HCT116 (cell line): Measurements from ENCODE around the gene MXD3. TPM values are rescaled to one million over a fixed set of nuclear protein-coding genes. Genes with fewer than 3 reads are reported as not detected.

Source experiments
- ATAC-seq: fragments of 200-7000 bp; cut with Tn5 transposase; 2 replicates; pipeline ENCODE4 v1.9.1; 2020; ENCODE audit warnings: mild to moderate bottlenecking, moderate library complexity
- BruUV-seq: library from RNA; stranded (reverse); fragments of 400-500 nt; replicated peaks from 2 replicates; lab custom pipeline; 2021; lab: Mats Ljungman, UMichigan
- CTCF ChIA-PET: fragments of 300-600 bp; sonication (Branson Sonifier 250); formaldehyde crosslinking; loops from one replicate; lab custom pipeline; 2021; ENCODE audit warnings: antibody characterized with exemption; lab: Charles Lee
- POLR2A ChIA-PET: fragments of 300-600, 350-600 bp; sonication (Branson Sonifier 250); formaldehyde crosslinking; loops from one replicate; lab custom pipeline; 2021; ENCODE audit warnings: antibody characterized with exemption; lab: Charles Lee
- RAD21 ChIA-PET, 2 experiments: fragments of 300-600 bp; sonication (Branson Sonifier 250); formaldehyde crosslinking; loops; one replicate each; lab custom pipeline; 2023; ENCODE audit warnings: low total read pairs in 2 of 2; ENCODE audit not compliant: uncharacterized antibody in 2 of 2, unreplicated experiment in 2 of 2, low non-redundant PET in 1 of 2; lab: Charles Lee
- DNase-seq: peaks from one replicate; pipeline ENCODE4 v3.0.0-alpha.2; 2010; ENCODE audit warnings: low read depth, low spot score
- H2AFZ ChIP-seq: fragments of 200-600 bp; shearing (Covaris generic), sonication (generic); 2 replicates; pipeline ENCODE4 v1.6.1; 2017; ENCODE audit warnings: low read depth, mixed run types, mixed read lengths, antibody characterized with exemption, low read length; ENCODE audit not compliant: poor library complexity, severe bottlenecking
- H3K27ac ChIP-seq: 2 replicates; pipeline ENCODE4 v1.5.1; 2012; ENCODE audit warnings: low read depth, low read length
- H3K27me3 ChIP-seq: fragments of 200-600 bp; sonication (generic); 2 replicates; pipeline ENCODE4 v1.6.1; 2016; ENCODE audit warnings: mixed run types, low read length, mixed read lengths; ENCODE audit not compliant: insufficient read depth
- H3K36me3 ChIP-seq, 2 experiments: fragments of 200-500 bp in 1 of 2; fragments of 200-600 bp in 1 of 2; sonication (Bioruptor generic) in 1 of 2; sonication (generic) in 1 of 2; 2 replicates each; pipeline versions ENCODE4 v1.5.1 to v1.6.1; 2014 to 2016; ENCODE audit warnings: low read length in 2 of 2, inconsistent platforms in 1 of 2, mixed read lengths in 1 of 2, mixed run types in 1 of 2; ENCODE audit not compliant: insufficient read depth in 2 of 2, control insufficient read depth in 1 of 2
- H3K4me1 ChIP-seq, 2 experiments: fragments of 200-600 bp in 1 of 2; sonication (generic) in 1 of 2; 2 replicates each; pipeline versions ENCODE4 v1.5.1 to v1.6.1; 2012 to 2017; ENCODE audit warnings: low read length in 2 of 2, inconsistent platforms in 1 of 2, mild to moderate bottlenecking in 1 of 2, mixed read lengths in 1 of 2, mixed run types in 1 of 2, moderate library complexity in 1 of 2; ENCODE audit not compliant: insufficient read depth in 2 of 2, control insufficient read depth in 1 of 2
- H3K4me2 ChIP-seq: fragments of 200-600 bp; sonication (generic); 2 replicates; pipeline ENCODE4 v1.6.1; 2017; ENCODE audit warnings: mixed run types, low read length, mixed read lengths
- H3K4me3 ChIP-seq, 2 experiments: fragments of 200-600 bp in 1 of 2; sonication (generic) in 1 of 2; replicated peaks in 1 of 2; 2 replicates each; pipeline ENCODE4 v1.5.1; 2011 to 2016; ENCODE audit warnings: low read length in 2 of 2, control low read depth in 1 of 2, low read depth in 1 of 2, mild to moderate bottlenecking in 1 of 2, mixed read lengths in 1 of 2, mixed run types in 1 of 2
- H3K79me2 ChIP-seq: fragments of 200-600 bp; sonication (generic); 2 replicates; pipeline ENCODE4 v1.6.1; 2017; ENCODE audit warnings: mild to moderate bottlenecking, mixed run types, low read length, moderate library complexity, mixed read lengths; ENCODE audit not compliant: insufficient read depth
- H3K9ac ChIP-seq: fragments of 200-600 bp; sonication (generic); 2 replicates; pipeline ENCODE4 v1.6.1; 2016; ENCODE audit warnings: low read length, mixed read lengths
- H3K9me2 ChIP-seq: fragments of 200-600 bp; sonication (generic), shearing (Covaris generic); 2 replicates; pipeline ENCODE4 v1.6.1; 2017; ENCODE audit warnings: mixed run types, mild to moderate bottlenecking, moderate library complexity; ENCODE audit not compliant: insufficient read depth
- H3K9me3 ChIP-seq, 2 experiments: fragments of 200-500 bp in 1 of 2; fragments of 200-600 bp in 1 of 2; sonication (Bioruptor generic) in 1 of 2; sonication (generic) in 1 of 2; 2 replicates each; pipeline ENCODE4 v1.6.1; 2014 to 2017; ENCODE audit warnings: low read length in 2 of 2, mixed read lengths in 2 of 2, inconsistent platforms in 1 of 2, low read depth in 1 of 2, mild to moderate bottlenecking in 1 of 2, mixed run types in 1 of 2, moderate library complexity in 1 of 2; ENCODE audit not compliant: control insufficient read depth in 1 of 2, insufficient read depth in 1 of 2
- H4K20me1 ChIP-seq: fragments of 200-600 bp; sonication (generic), shearing (Covaris generic); 2 replicates; pipeline ENCODE4 v1.6.1; 2017; ENCODE audit warnings: mixed run types, mild to moderate bottlenecking, moderate library complexity; ENCODE audit not compliant: insufficient read depth
- CTCF ChIP-seq, 3 experiments: fragments of 200-600 bp in 1 of 3; sonication (generic) in 1 of 3; IDR thresholded peaks in 2 of 3; conservative IDR thresholded peaks in 1 of 3; 2 replicates each; pipeline ENCODE4 v1.5.1; 2012 to 2017; ENCODE audit warnings: low read depth in 2 of 3, low read length in 2 of 3, antibody characterized with exemption in 1 of 3, borderline replicate concordance in 1 of 3, control low read depth in 1 of 3, mild to moderate bottlenecking in 1 of 3, mixed read lengths in 1 of 3, mixed run types in 1 of 3, moderate library complexity in 1 of 3; ENCODE audit not compliant: insufficient read depth in 1 of 3
- FOSL1 ChIP-seq: IDR thresholded peaks from 2 replicates; pipeline ENCODE4 v1.6.1; 2012; ENCODE audit warnings: low read depth
- POLR2AphosphoS5 ChIP-seq: IDR thresholded peaks from 2 replicates; pipeline ENCODE4 v1.6.1; 2011; ENCODE audit warnings: mild to moderate bottlenecking, low read depth, low read length, moderate library complexity
- SP1 ChIP-seq: IDR thresholded peaks from 2 replicates; pipeline ENCODE4 v1.6.1; 2012; ENCODE audit warnings: low read depth
- YY1 ChIP-seq: IDR thresholded peaks from 2 replicates; pipeline ENCODE4 v1.6.1; 2011; ENCODE audit warnings: low read length, low read depth, moderate library complexity, mild to moderate bottlenecking; ENCODE audit not compliant: insufficient replicate concordance; ENCODE audit errors: extremely low read depth
- intact Hi-C: fragments of 100-400 bp; cut with micrococcal nuclease; formaldehyde crosslinking; loops from 2 replicates; pipeline ENCODE4 v1.10.0; 2022
- total RNA-seq: library from RNA; stranded (reverse); gene quantifications from one replicate; pipeline ENCODE4 v1.2.1, GENCODE V29; 2021; ENCODE audit not compliant: unreplicated experiment

MXD3 gene
- total RNA-seq, 1 experiment from 2014 or later, result 37.6 TPM

GRCh38 chr5:177309351-177310191 is 2.1 kb downstream of the MXD3 start:
- Histone ChIP-seq H3K9ac (peak overlapping the region; percentile 31; the same call in 1 of the 2 replicates), H4K20me1 (peaks cover 8% of the 10 kb centered on the region; the same call in 1 of the 2 replicates), H2AFZ (no peak overlapping the region), H3K9me2 (no peaks in the 10 kb centered on the region), H3K4me1 (peaks cover 21 to 59% of the 10 kb centered on the region in 2 experiments), H3K36me3 (peaks cover 8 to 14% of the 10 kb centered on the region in 2 experiments; a peak in 2 of 4 replicates), H3K27ac (peak overlapping the region; percentile 34), H3K4me2 (peak overlapping the region; percentile 79), H3K27me3 (no peaks in the 10 kb centered on the region), H3K79me2 (peaks cover 16% of the 10 kb centered on the region), H3K9me3 (no peaks in the 10 kb centered on the region), H3K4me3 (peak overlapping the region in 1 of 2 experiments; percentile 13; a peak in 1 of 4 replicates)
- CTCF ChIA-PET, result interaction anchor here (0.5 to 2.3 kb wide), 30 partner anchors 8 to 204 kb away, joined by 3 to 22 read pairs (median 5); partner anchors contain the start of genes DBN1, GRK6 and LMAN2
- intact Hi-C loops, result loop anchor here (1.0 to 10.0 kb wide), 3 partner anchors 147 to 655 kb away; partner anchors contain the start of gene PDLIM7
- POLR2A ChIA-PET, result interaction anchor here (0.9 to 1.6 kb wide), 3 partner anchors 42 to 148 kb away, joined by 3 to 6 read pairs (median 3); partner anchors contain the start of gene LMAN2
- TSS peak; percentile 25 for BruUV-seq
- ATAC-seq (peak; percentile 56), DNase-seq (peak; percentile 81)
- RAD21 ChIA-PET, result interaction anchor here (0.6 to 1.0 kb wide), 5 partner anchors 80 to 198 kb away, joined by 3 to 4 read pairs (median 3); partner anchors contain the start of gene GRK6 (in 1 of the 2)
- no peak for TF ChIP-seq FOSL1
- peak; percentile 44 for TF ChIP-seq POLR2AphosphoS5
- peak in 2 of 3 experiments; percentile 96; a peak in 4 of 6 replicates for TF ChIP-seq CTCF (IDR thresholded peaks at IDR 0.05 in 2 of 3, conservative IDR thresholded peaks at IDR 0.05 in 1 of 3; ENCODE audit: borderline replicate concordance in 1 of 3, insufficient read depth in 1 of 3, low read depth in 2 of 3, low read length in 2 of 3)
- peak; percentile 72 for TF ChIP-seq YY1
- TF ChIP-seq SP1, result no peak
